GM23248 (cell line): Measurements from ENCODE around the gene MAST3. TPM values are rescaled to one million over a fixed set of nuclear protein-coding genes. Genes with fewer than 3 reads are reported as not detected.

Experiments
- DNase-seq: peaks from one replicate; pipeline ENCODE4 v3.0.0-alpha.2; 2015
- H2AFZ ChIP-seq: fragments of 200-600 bp; sonication (generic); 2 replicates; pipeline ENCODE4 v1.6.1; 2016; ENCODE audit warnings: antibody characterized with exemption
- H3F3A ChIP-seq: fragments of 200-600 bp; sonication (generic); 2 replicates; pipeline ENCODE4 v1.6.1; 2016; ENCODE audit warnings: mild to moderate bottlenecking, antibody characterized with exemption, mixed run types; ENCODE audit not compliant: insufficient read depth
- H3K27ac ChIP-seq: fragments of 200-600 bp; sonication (generic); 2 replicates; pipeline ENCODE4 v1.5.1; 2016; ENCODE audit warnings: mild to moderate bottlenecking
- H3K27me3 ChIP-seq: fragments of 200-600 bp; sonication (generic); replicated peaks from 2 replicates; pipeline ENCODE4 v1.6.1; 2016; ENCODE audit warnings: mild to moderate bottlenecking; ENCODE audit not compliant: insufficient read depth
- H3K36me3 ChIP-seq: fragments of 200-600 bp; sonication (generic); 2 replicates; pipeline ENCODE4 v1.6.1; 2016; ENCODE audit warnings: low read depth, mild to moderate bottlenecking
- H3K4me1 ChIP-seq: fragments of 200-600 bp; sonication (generic); 2 replicates; pipeline ENCODE4 v1.6.1; 2016; ENCODE audit warnings: mild to moderate bottlenecking; ENCODE audit not compliant: insufficient read depth
- H3K4me2 ChIP-seq: fragments of 200-600 bp; sonication (generic); one replicate; pipeline ENCODE4 v1.6.1; 2016; ENCODE audit warnings: mild to moderate bottlenecking; ENCODE audit not compliant: unreplicated experiment
- H3K4me3 ChIP-seq: fragments of 200-600 bp; sonication (generic); 2 replicates; pipeline ENCODE4 v1.5.1; 2016; ENCODE audit warnings: mild to moderate bottlenecking
- H3K79me2 ChIP-seq: fragments of 200-600 bp; sonication (generic); 2 replicates; pipeline ENCODE4 v1.6.1; 2016; ENCODE audit warnings: mild to moderate bottlenecking; ENCODE audit not compliant: insufficient read depth
- H3K9ac ChIP-seq: fragments of 200-600 bp; sonication (generic); 2 replicates; pipeline ENCODE4 v1.6.1; 2016; ENCODE audit warnings: mild to moderate bottlenecking
- H3K9me2 ChIP-seq: fragments of 200-600 bp; sonication (generic); 2 replicates; pipeline ENCODE4 v1.6.1; 2016; ENCODE audit warnings: mixed run types, mild to moderate bottlenecking, moderate library complexity; ENCODE audit not compliant: insufficient read depth
- H3K9me3 ChIP-seq: fragments of 200-600 bp; sonication (generic); one replicate; pipeline ENCODE4 v1.6.1; 2017; ENCODE audit warnings: low read depth
- H4K20me1 ChIP-seq: fragments of 200-600 bp; sonication (generic); 2 replicates; pipeline ENCODE4 v1.6.0; 2016; ENCODE audit not compliant: insufficient read depth
- EZH2 ChIP-seq: fragments of 200-600 bp; sonication (generic); IDR thresholded peaks from 2 replicates; pipeline ENCODE4 v1.6.1; 2018; ENCODE audit warnings: antibody characterized with exemption, mild to moderate bottlenecking; ENCODE audit not compliant: insufficient read depth, poor library complexity, severe bottlenecking
- EZH2phosphoT487 ChIP-seq: fragments of 200-600 bp; sonication (generic); IDR thresholded peaks from 2 replicates; pipeline ENCODE4 v1.6.1; 2018; ENCODE audit warnings: antibody characterized with exemption, moderate library complexity, mild to moderate bottlenecking, low read depth; ENCODE audit not compliant: insufficient read depth
- WGBS, 2 experiments: methylation state at CpG; one replicate each; pipeline ENCODE4 v1.1.6; 2015 to 2017; ENCODE audit warnings: low lambda C conversion rate in 2 of 2, low coverage in 1 of 2; ENCODE audit errors: missing lambda C conversion rate in 2 of 2; 5-methylcytosine and 5-hydroxymethylcytosine counted together
- in situ Hi-C: fragments of 300-500 bp; cut with MboI; formaldehyde crosslinking; loops from 2 replicates; pipeline ENCODE4 v1.15.0; 2020
- polyA plus RNA-seq: library from polyadenylated mRNA; unstranded; fragments of >200 nt; fragmentation: Nextera tagmentation; extraction: Ambion mirVana; gene quantifications from 2 replicates; pipeline ENCODE4 v1.2.1, GENCODE V29; 2016
- total RNA-seq: library from RNA; depleted of rRNA; stranded (reverse); fragments of >200 nt; shearing (Covaris generic); gene quantifications from 2 replicates; pipeline ENCODE4 v1.2.3, GENCODE V29; 2014

The MAST3 gene
- total and polyA plus RNA-seq, 2 experiments from 2014 or later = 3.8 to 5.6 TPM

DNA sequence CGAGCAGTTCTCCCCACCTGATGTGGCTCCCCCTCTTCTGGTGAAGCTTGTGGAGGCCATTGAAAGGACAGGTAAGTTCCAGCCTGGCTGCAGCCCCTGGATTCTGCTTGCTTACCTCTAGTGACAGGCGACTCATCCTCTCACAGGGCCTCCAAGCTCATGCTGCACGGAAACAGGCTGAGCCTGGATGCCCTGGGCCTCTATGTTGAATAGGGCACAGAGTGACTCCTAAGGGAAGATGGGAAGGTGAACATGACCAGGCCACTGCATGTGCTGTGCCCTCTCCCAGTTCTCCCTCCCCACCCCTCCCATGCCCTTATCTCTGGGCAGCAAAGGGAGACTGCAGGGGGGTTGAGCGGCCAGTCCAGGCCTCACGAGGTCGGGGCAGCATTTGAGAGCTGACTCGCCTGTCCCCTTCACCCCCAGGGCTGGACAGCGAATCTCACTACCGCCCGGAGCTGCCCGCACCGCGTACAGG lies 63.0 kb downstream of the MAST3 start:
- in situ Hi-C loops = no loop called here
- WGBS, 2 experiments = 73 to 74% methylated on average over 13 of the region's 13 CpGs

DNA sequence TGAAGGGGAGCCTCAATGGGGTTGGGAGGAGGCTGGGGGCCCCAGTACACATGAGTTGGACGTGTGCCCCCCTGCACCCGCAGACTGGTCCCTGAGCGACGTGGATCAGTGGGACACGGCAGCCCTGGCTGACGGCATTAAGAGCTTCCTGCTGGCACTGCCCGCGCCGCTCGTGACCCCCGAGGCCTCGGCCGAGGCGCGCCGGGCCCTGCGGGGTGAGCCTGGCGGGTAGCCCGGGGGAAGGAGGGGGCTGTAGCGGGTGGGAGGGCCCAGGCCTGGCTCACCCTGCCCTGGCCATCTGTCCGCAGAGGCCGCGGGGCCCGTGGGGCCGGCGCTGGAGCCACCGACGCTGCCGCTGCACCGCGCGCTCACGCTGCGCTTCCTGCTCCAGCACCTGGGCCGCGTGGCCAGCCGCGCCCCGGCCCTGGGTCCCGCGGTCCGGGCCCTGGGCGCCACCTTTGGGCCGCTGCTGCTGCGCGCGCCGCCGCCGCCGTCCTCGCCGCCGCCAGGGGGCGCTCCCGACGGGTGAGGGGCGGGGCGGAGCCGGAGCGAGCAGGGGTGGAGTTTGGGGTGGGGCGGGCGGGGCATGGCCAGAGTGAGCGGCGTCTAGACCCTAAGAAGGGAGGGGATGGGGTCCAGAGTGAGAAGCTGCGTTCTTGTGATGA lies 63.5 kb downstream of the MAST3 start:
- in situ Hi-C loops = no loop called here
- Histone ChIP-seq H3K36me3 (peaks cover 7% of the 10 kb centered on the region; the same call in 1 of the 2 replicates), H3K9me3 (no peaks in the 10 kb centered on the region), H3K27ac (no peak overlapping the region), H3K9me2 (no peaks in the 10 kb centered on the region), H4K20me1 (no peaks in the 10 kb centered on the region), H3K9ac (peak overlapping the region; percentile 65), H3K27me3 (no peaks in the 10 kb centered on the region), H3K4me2 (no peak overlapping the region), H2AFZ (no peak overlapping the region), H3K4me1 (no peaks in the 10 kb centered on the region), H3K4me3 (peak overlapping the region; percentile 28; the same call in 1 of the 2 replicates), H3F3A (no peaks in the 10 kb centered on the region), H3K79me2 (no peaks in the 10 kb centered on the region)
- 7 to 10% methylated on average over 26 to 43 of the region's 66 CpGs for WGBS, 2 experiments
- peak; percentile 79 for DNase-seq
- no peak for TF ChIP-seq EZH2
- TF ChIP-seq EZH2phosphoT487 = no peak

More for the DNA sequence above, 63.0 kb downstream of the MAST3 start:
- H2AFZ ChIP-seq = no peak overlapping the region
- no peaks in the 10 kb centered on the region for H3K9me3 ChIP-seq
- H3K79me2 ChIP-seq = peaks cover 1% of the 10 kb centered on the region; the same call in 1 of the 2 replicates
- peak overlapping the region; percentile 65 for H3K9ac ChIP-seq
- H3K27ac ChIP-seq = no peak overlapping the region
- H3K4me2 ChIP-seq = no peak overlapping the region
- DNase-seq = peak; percentile 30
- no peak overlapping the region for H3K4me3 ChIP-seq
- no peaks in the 10 kb centered on the region for H4K20me1 ChIP-seq
- no peaks in the 10 kb centered on the region for H3F3A ChIP-seq
- H3K27me3 ChIP-seq = no peaks in the 10 kb centered on the region
- H3K4me1 ChIP-seq = no peaks in the 10 kb centered on the region
- peaks cover 1% of the 10 kb centered on the region; the same call in 1 of the 2 replicates for H3K36me3 ChIP-seq
- TF ChIP-seq EZH2 = no peak
- TF ChIP-seq EZH2phosphoT487 = no peak
- no peaks in the 10 kb centered on the region for H3K9me2 ChIP-seq

DNA sequence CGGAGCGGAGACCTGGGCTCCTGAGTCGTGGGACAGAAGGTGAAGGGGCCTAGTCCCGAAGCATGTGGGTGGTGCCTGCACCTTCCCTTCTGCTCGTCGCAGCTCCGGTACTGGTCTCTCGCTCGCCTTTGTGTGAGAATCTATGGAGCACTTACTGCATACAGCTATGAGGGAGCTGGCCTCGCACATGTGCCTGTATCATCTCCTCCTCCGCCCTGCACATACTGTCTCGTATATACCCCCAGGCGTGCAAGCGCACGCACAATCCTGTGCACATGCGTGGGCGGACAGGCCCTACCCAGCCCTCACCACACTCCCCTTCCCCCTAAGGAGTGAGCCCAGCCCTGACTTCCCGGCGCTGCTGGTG lies 64.0 kb downstream of the MAST3 start:
- Histone ChIP-seq H4K20me1 (no peaks in the 10 kb centered on the region), H3K9ac (no peak overlapping the region), H3K4me2 (no peak overlapping the region), H3K4me1 (no peaks in the 10 kb centered on the region), H3K36me3 (peaks cover 7% of the 10 kb centered on the region; the same call in 1 of the 2 replicates), H3K79me2 (no peaks in the 10 kb centered on the region), H2AFZ (no peak overlapping the region), H3K27ac (no peak overlapping the region), H3K9me2 (no peaks in the 10 kb centered on the region), H3K9me3 (no peaks in the 10 kb centered on the region), H3K27me3 (no peaks in the 10 kb centered on the region), H3F3A (no peaks in the 10 kb centered on the region), H3K4me3 (no peak overlapping the region)
- WGBS, 2 experiments = 56% methylated on average over 17 to 19 of the region's 19 CpGs
- TF ChIP-seq EZH2 = no peak
- TF ChIP-seq EZH2phosphoT487 = no peak
- no peak for DNase-seq
- in situ Hi-C loops = no loop called here

- in situ Hi-C loops = no loop called here
- TF ChIP-seq EZH2phosphoT487 (no peak), EZH2 (no peak)
- H3F3A ChIP-seq = no peaks in the 10 kb centered on the region
- DNase-seq = no peak
- peaks cover 9% of the 10 kb centered on the region; the same call in 1 of the 2 replicates for H3K36me3 ChIP-seq
- H3K4me1 ChIP-seq = no peaks in the 10 kb centered on the region
- H2AFZ ChIP-seq = no peak overlapping the region
- H3K79me2 ChIP-seq = no peaks in the 10 kb centered on the region
- H3K27me3 ChIP-seq = no peaks in the 10 kb centered on the region
- no peaks in the 10 kb centered on the region for H4K20me1 ChIP-seq
- H3K9ac ChIP-seq = no peak overlapping the region
- H3K4me3 ChIP-seq = no peak overlapping the region
- 97 to 99% methylated on average over 7 of the region's 7 CpGs for WGBS, 2 experiments
- no peaks in the 10 kb centered on the region for H3K9me3 ChIP-seq
- no peak overlapping the region for H3K4me2 ChIP-seq
- no peaks in the 10 kb centered on the region for H3K9me2 ChIP-seq
- no peak overlapping the region for H3K27ac ChIP-seq
Observed at GRCh38 chr19:18164072-18164471, 66.5 kb downstream of the MAST3 start.
